Neural progenitor cell (in vitro differentiated cells): ENCODE measurements around the gene CDC42EP3. TPM values are rescaled to one million over a fixed set of nuclear protein-coding genes. Genes with fewer than 3 reads are reported as not detected.

Source experiments
- DNase-seq: peaks from one replicate; pipeline ENCODE4 v3.0.0-alpha.2; 2016; ENCODE audit warnings: low spot score
- H2AFZ ChIP-seq: fragments of 200-600 bp; sonication (generic); replicated peaks from 2 replicates; pipeline ENCODE4 v1.6.1; 2016; ENCODE audit warnings: antibody characterized with exemption
- H3F3A ChIP-seq: fragments of 200-600 bp; sonication (generic); 2 replicates; pipeline ENCODE4 v1.6.1; 2016; ENCODE audit warnings: antibody characterized with exemption, low read depth
- H3K27ac ChIP-seq: fragments of 200-600 bp; sonication (generic); 2 replicates; pipeline ENCODE4 v1.5.1; 2016; ENCODE audit warnings: mild to moderate bottlenecking
- H3K27me3 ChIP-seq: fragments of 200-600 bp; sonication (generic); 2 replicates; pipeline ENCODE4 v1.6.1; 2016; ENCODE audit warnings: mild to moderate bottlenecking, moderate library complexity
- H3K36me3 ChIP-seq: fragments of 200-600 bp; sonication (generic); 2 replicates; pipeline ENCODE4 v1.5.1; 2016
- H3K4me1 ChIP-seq: fragments of 200-600 bp; sonication (generic); 2 replicates; pipeline ENCODE4 v1.6.1; 2016; ENCODE audit warnings: mixed run types
- H3K4me2 ChIP-seq: fragments of 200-600 bp; sonication (generic); 2 replicates; pipeline ENCODE4 v1.6.1; 2016
- H3K4me3 ChIP-seq: fragments of 200-600 bp; sonication (generic); 2 replicates; pipeline ENCODE4 v1.5.1; 2016
- H3K79me2 ChIP-seq: fragments of 200-600 bp; sonication (generic); 2 replicates; pipeline ENCODE4 v1.6.1; 2016; ENCODE audit warnings: low read depth
- H3K9ac ChIP-seq: fragments of 200-600 bp; sonication (generic); 2 replicates; pipeline ENCODE4 v1.6.1; 2016
- H3K9me3 ChIP-seq: fragments of 200-600 bp; sonication (generic); 2 replicates; pipeline ENCODE4 v1.5.1; 2016; ENCODE audit warnings: low read depth
- H4K20me1 ChIP-seq: fragments of 200-600 bp; sonication (generic); 2 replicates; pipeline ENCODE4 v1.6.1; 2016; ENCODE audit warnings: low read depth
- H3K27ac Mint-ChIP-seq: 3 replicates; pipeline ENCODE4 v1.8.0; 2021; ENCODE audit warnings: mixed read lengths
- H3K27me3 Mint-ChIP-seq: 2 replicates; pipeline ENCODE4 v1.8.0; 2022; ENCODE audit warnings: low read depth, mild to moderate bottlenecking, inconsistent platforms, moderate library complexity, mixed read lengths; ENCODE audit not compliant: insufficient read depth
- H3K36me3 Mint-ChIP-seq: 3 replicates; pipeline ENCODE4 v1.8.0; 2021; ENCODE audit warnings: mixed read lengths
- H3K4me1 Mint-ChIP-seq: 3 replicates; pipeline ENCODE4 v1.8.0; 2021; ENCODE audit warnings: mixed read lengths
- H3K4me3 Mint-ChIP-seq: 3 replicates; pipeline ENCODE4 v1.8.0; 2021; ENCODE audit warnings: mild to moderate bottlenecking, moderate library complexity, mixed read lengths
- H3K9me3 Mint-ChIP-seq: 3 replicates; pipeline ENCODE4 v1.8.0; 2020; ENCODE audit warnings: mixed read lengths
- CTCF ChIP-seq: fragments of 200-600 bp; sonication (generic); IDR thresholded peaks from 2 replicates; pipeline ENCODE4 v1.5.1; 2017; ENCODE audit warnings: antibody characterized with exemption, mild to moderate bottlenecking
- EZH2 ChIP-seq: fragments of 200-600 bp; sonication (generic); IDR thresholded peaks from 2 replicates; pipeline ENCODE4 v1.6.1; 2017; ENCODE audit warnings: antibody characterized with exemption, mild to moderate bottlenecking, moderate library complexity
- EZH2phosphoT487 ChIP-seq: fragments of 200-600 bp; sonication (generic); IDR thresholded peaks from 2 replicates; pipeline ENCODE4 v1.6.1; 2017; ENCODE audit warnings: antibody characterized with exemption
- total RNA-seq: library from RNA; depleted of rRNA; stranded (reverse); fragments of >200 nt; gene quantifications from 2 replicates; pipeline ENCODE4 v1.2.3, GENCODE V29; 2015; ENCODE audit warnings: low replicate concordance

Gene CDC42EP3
- total RNA-seq, 1 donor from 2014 or later: 21.2 TPM

GRCh38 chr2:37665604-37666362 is 5.7 kb downstream of the CDC42EP3 start:
- Histone ChIP-seq H3K9me3 (no peaks in the 10 kb centered on the region), H3K9ac (no peak overlapping the region), H3K4me2 (no peak overlapping the region), H3K27ac (no peak overlapping the region), H3K4me1 (peaks cover 24% of the 10 kb centered on the region), H2AFZ (no peak overlapping the region), H3K79me2 (peaks cover 92% of the 10 kb centered on the region), H4K20me1 (peaks cover 66% of the 10 kb centered on the region), H3K27me3 (no peaks in the 10 kb centered on the region), H3K36me3 (no peaks in the 10 kb centered on the region), H3F3A (no peaks in the 10 kb centered on the region), H3K4me3 (no peak overlapping the region)
- peaks cover 10% of the 10 kb centered on the region for H3K36me3 Mint-ChIP-seq
- H3K27me3 Mint-ChIP-seq: peaks cover 2% of the 10 kb centered on the region
- DNase-seq: no peak
- no peak overlapping the region for H3K27ac Mint-ChIP-seq
- H3K4me3 Mint-ChIP-seq: no peak overlapping the region
- H3K4me1 Mint-ChIP-seq: peaks cover 24% of the 10 kb centered on the region
- H3K9me3 Mint-ChIP-seq: no peaks in the 10 kb centered on the region
- TF ChIP-seq EZH2 (no peak), EZH2phosphoT487 (no peak), CTCF (no peak)

GRCh38 chr2:37665043-37665442 is 6.4 kb downstream of the CDC42EP3 start:
- H3F3A ChIP-seq: no peaks in the 10 kb centered on the region
- H3K9me3 ChIP-seq: no peaks in the 10 kb centered on the region
- Mint-ChIP-seq H3K27me3 (no peaks in the 10 kb centered on the region), H3K9me3 (no peaks in the 10 kb centered on the region), H3K4me3 (no peak overlapping the region), H3K27ac (no peak overlapping the region), H3K4me1 (peaks cover 17% of the 10 kb centered on the region), H3K36me3 (peaks cover 10% of the 10 kb centered on the region)
- no peak overlapping the region for H2AFZ ChIP-seq
- H3K36me3 ChIP-seq: no peaks in the 10 kb centered on the region
- peaks cover 22% of the 10 kb centered on the region for H3K4me1 ChIP-seq
- H3K4me3 ChIP-seq: no peak overlapping the region
- peaks cover 59% of the 10 kb centered on the region for H4K20me1 ChIP-seq
- no peaks in the 10 kb centered on the region for H3K27me3 ChIP-seq
- no peak overlapping the region for H3K4me2 ChIP-seq
- H3K27ac ChIP-seq: no peak overlapping the region
- no peak for DNase-seq
- H3K79me2 ChIP-seq: peaks cover 92% of the 10 kb centered on the region
- no peak overlapping the region for H3K9ac ChIP-seq
- TF ChIP-seq CTCF (no peak), EZH2phosphoT487 (no peak), EZH2 (no peak)

- H4K20me1 ChIP-seq: peaks cover 50% of the 10 kb centered on the region
Measured at GRCh38 chr2:37664231-37664643, 7.2 kb downstream of the CDC42EP3 start.

More at GRCh38 chr2:37664231-37664643, 7.2 kb downstream of the CDC42EP3 start:
- Histone ChIP-seq H3K4me3 (no peak overlapping the region), H3K9me3 (no peaks in the 10 kb centered on the region), H3K36me3 (no peaks in the 10 kb centered on the region), H3K27me3 (no peaks in the 10 kb centered on the region), H3K4me2 (no peak overlapping the region), H3K9ac (no peak overlapping the region), H3F3A (no peaks in the 10 kb centered on the region), H3K27ac (no peak overlapping the region), H2AFZ (no peak overlapping the region), H3K79me2 (peaks cover 92% of the 10 kb centered on the region), H3K4me1 (peaks cover 14% of the 10 kb centered on the region)
- no peak overlapping the region for H3K4me3 Mint-ChIP-seq
- H3K27me3 Mint-ChIP-seq: no peaks in the 10 kb centered on the region
- peaks cover 13% of the 10 kb centered on the region for H3K4me1 Mint-ChIP-seq
- no peaks in the 10 kb centered on the region for H3K9me3 Mint-ChIP-seq
- TF ChIP-seq CTCF (no peak), EZH2phosphoT487 (no peak), EZH2 (no peak)
- H3K36me3 Mint-ChIP-seq: peaks cover 14% of the 10 kb centered on the region
- no peak overlapping the region for H3K27ac Mint-ChIP-seq
- no peak for DNase-seq
